HUES48 (cell line): ENCODE measurements around the gene MAFF.

ENCODE experiments used
- H3K27ac ChIP-seq: one replicate; pipeline ENCODE4 v1.7.0; 2013; ENCODE audit warnings: low read depth, low read length, inconsistent platforms
- H3K27me3 ChIP-seq: 2 replicates; pipeline ENCODE4 v1.6.1; 2013; ENCODE audit warnings: mild to moderate bottlenecking, low read length; ENCODE audit not compliant: control insufficient read depth, insufficient read depth
- H3K36me3 ChIP-seq: 2 replicates; pipeline ENCODE4 v1.6.1; 2013; ENCODE audit warnings: low read length; ENCODE audit not compliant: control insufficient read depth, insufficient read depth
- H3K4me1 ChIP-seq: 2 replicates; pipeline ENCODE4 v1.6.1; 2013; ENCODE audit warnings: mild to moderate bottlenecking, low read length; ENCODE audit not compliant: control insufficient read depth, insufficient read depth
- H3K4me3 ChIP-seq: 2 replicates; pipeline ENCODE4 v1.5.1; 2013; ENCODE audit warnings: mild to moderate bottlenecking, low read depth, low read length
- H3K9ac ChIP-seq: 2 replicates; pipeline ENCODE4 v1.6.1; 2013; ENCODE audit warnings: mild to moderate bottlenecking, low read depth, low read length, moderate library complexity
- H3K9me3 ChIP-seq: 2 replicates; pipeline ENCODE4 v1.6.1; 2013; ENCODE audit warnings: low read length; ENCODE audit not compliant: control insufficient read depth, insufficient read depth

MAFF gene

GRCh38 chr22:38239101-38239761, 37.4 kb downstream of the MAFF start:
- H3K4me3 ChIP-seq = no peak overlapping the region
- H3K27ac ChIP-seq = peak overlapping the region; percentile 20
- peaks cover 13% of the 10 kb centered on the region for H3K4me1 ChIP-seq
- no peaks in the 10 kb centered on the region for H3K9me3 ChIP-seq
- H3K9ac ChIP-seq = no peak overlapping the region
- H3K36me3 ChIP-seq = peaks cover 43% of the 10 kb centered on the region
- no peaks in the 10 kb centered on the region for H3K27me3 ChIP-seq

GRCh38 chr22:38240734-38241252, 39.0 kb downstream of the MAFF start:
- no peaks in the 10 kb centered on the region for H3K27me3 ChIP-seq
- H3K4me1 ChIP-seq = peaks cover 13% of the 10 kb centered on the region
- H3K9ac ChIP-seq = 0 out of 2 replicates have a peak overlapping the region, but pooled peaks have one; percentile 8
- H3K4me3 ChIP-seq = no peak overlapping the region
- H3K9me3 ChIP-seq = no peaks in the 10 kb centered on the region
- peak overlapping the region; percentile 93 for H3K27ac ChIP-seq
- H3K36me3 ChIP-seq = peaks cover 42% of the 10 kb centered on the region

- no peak overlapping the region for H3K4me3 ChIP-seq
- no peak overlapping the region for H3K27ac ChIP-seq
- H3K27me3 ChIP-seq = no peaks in the 10 kb centered on the region
- peaks cover 45% of the 10 kb centered on the region for H3K36me3 ChIP-seq
- H3K9me3 ChIP-seq = no peaks in the 10 kb centered on the region
- H3K9ac ChIP-seq = no peak overlapping the region
- H3K4me1 ChIP-seq = peaks cover 13% of the 10 kb centered on the region
Measured at GRCh38 chr22:38243007-38243765, 41.4 kb downstream of the MAFF start.

GRCh38 chr22:38244106-38244505, 42.3 kb downstream of the MAFF start:
- no peaks in the 10 kb centered on the region for H3K27me3 ChIP-seq
- H3K27ac ChIP-seq = no peak overlapping the region
- H3K36me3 ChIP-seq = peaks cover 40% of the 10 kb centered on the region
- H3K4me3 ChIP-seq = no peak overlapping the region
- H3K9me3 ChIP-seq = no peaks in the 10 kb centered on the region
- H3K9ac ChIP-seq = no peak overlapping the region
- peaks cover 13% of the 10 kb centered on the region for H3K4me1 ChIP-seq

GRCh38 chr22:38246046-38246658, 44.4 kb downstream of the MAFF start:
- peaks cover 3% of the 10 kb centered on the region; the same call in 1 of the 2 replicates for H3K4me1 ChIP-seq
- no peak overlapping the region for H3K9ac ChIP-seq

GRCh38 chr22:38246692-38247091, 44.9 kb downstream of the MAFF start:
- no peak overlapping the region for H3K27ac ChIP-seq
- no peak overlapping the region for H3K4me3 ChIP-seq
- no peaks in the 10 kb centered on the region for H3K27me3 ChIP-seq
- no peaks in the 10 kb centered on the region for H3K9me3 ChIP-seq
- H3K36me3 ChIP-seq = peaks cover 40% of the 10 kb centered on the region
- H3K9ac ChIP-seq = no peak overlapping the region
- H3K4me1 ChIP-seq = no peaks in the 10 kb centered on the region

More at GRCh38 chr22:38246046-38246658, 44.4 kb downstream of the MAFF start:
- H3K4me3 ChIP-seq = no peak overlapping the region
- no peak overlapping the region for H3K27ac ChIP-seq
- H3K27me3 ChIP-seq = no peaks in the 10 kb centered on the region
- no peaks in the 10 kb centered on the region for H3K9me3 ChIP-seq
- peaks cover 40% of the 10 kb centered on the region for H3K36me3 ChIP-seq

GRCh38 chr22:38247713-38248112, 45.9 kb downstream of the MAFF start:
- Histone ChIP-seq H3K4me3 (no peak overlapping the region), H3K9me3 (no peaks in the 10 kb centered on the region), H3K4me1 (no peaks in the 10 kb centered on the region), H3K27me3 (no peaks in the 10 kb centered on the region), H3K9ac (no peak overlapping the region), H3K36me3 (peaks cover 40% of the 10 kb centered on the region), H3K27ac (no peak overlapping the region)

GRCh38 chr22:38248280-38248679, 46.5 kb downstream of the MAFF start:
- Histone ChIP-seq H3K36me3 (peaks cover 40% of the 10 kb centered on the region), H3K9me3 (no peaks in the 10 kb centered on the region), H3K4me3 (no peak overlapping the region), H3K27me3 (no peaks in the 10 kb centered on the region), H3K27ac (no peak overlapping the region), H3K4me1 (no peaks in the 10 kb centered on the region), H3K9ac (no peak overlapping the region)

GRCh38 chr22:38249301-38249700, 47.5 kb downstream of the MAFF start:
- no peak overlapping the region for H3K27ac ChIP-seq
- no peaks in the 10 kb centered on the region for H3K27me3 ChIP-seq
- H3K4me1 ChIP-seq = no peaks in the 10 kb centered on the region
- peaks cover 31% of the 10 kb centered on the region for H3K36me3 ChIP-seq
- H3K9me3 ChIP-seq = no peaks in the 10 kb centered on the region
- no peak overlapping the region for H3K9ac ChIP-seq
- no peak overlapping the region for H3K4me3 ChIP-seq

GRCh38 chr22:38249803-38250642, 48.2 kb downstream of the MAFF start:
- Histone ChIP-seq H3K27me3 (no peaks in the 10 kb centered on the region), H3K9me3 (no peaks in the 10 kb centered on the region), H3K4me3 (no peak overlapping the region), H3K36me3 (peaks cover 24% of the 10 kb centered on the region), H3K27ac (no peak overlapping the region), H3K9ac (no peak overlapping the region), H3K4me1 (no peaks in the 10 kb centered on the region)
